ENCODE measurements around the gene SCN3B.

SCN3B gene

GRCh38 chr11:123590296-123590912 is 64.0 kb downstream of the SCN3B start:
- no peak overlapping the region for H2BK120ac ChIP-seq (ENCODE audit: insufficient read depth, low read length, poor library complexity)
- no peak overlapping the region for H3K9ac ChIP-seq (ENCODE audit: low read length)
- no peak overlapping the region for H4K12ac ChIP-seq (ENCODE audit: low read depth, low read length)
- no peaks in the 10 kb centered on the region for H3K36me3 ChIP-seq (ENCODE audit: control insufficient read depth in 1 of 2, insufficient read depth in 2 of 2, low read length in 2 of 2)
- H3K79me1 ChIP-seq (ENCODE audit: low read length): no peaks in the 10 kb centered on the region
- H3K27me3 ChIP-seq (ENCODE audit: insufficient read depth, low read length): no peaks in the 10 kb centered on the region
- H3K4ac ChIP-seq (ENCODE audit: low read depth, low read length): no peak overlapping the region
- no peak overlapping the region for H2AFZ ChIP-seq (ENCODE audit: insufficient read depth, low read length, poor library complexity)
- no peak overlapping the region for H2AK5ac ChIP-seq (ENCODE audit: low read length)
- H3K27ac ChIP-seq (ENCODE audit: low read depth, low read length): no peak overlapping the region
- H2BK12ac ChIP-seq (ENCODE audit: low read length): no peak overlapping the region
- H3K18ac ChIP-seq (ENCODE audit: low read length): no peak overlapping the region
- H3K4me2 ChIP-seq (ENCODE audit: low read length): no peak overlapping the region
- no peak overlapping the region for H3K14ac ChIP-seq (ENCODE audit: low read length)
- no peak overlapping the region for H3K23ac ChIP-seq (ENCODE audit: low read length)
- no peak overlapping the region for H3K4me3 ChIP-seq (ENCODE audit: low read depth, low read length)
- no peak overlapping the region for H4K8ac ChIP-seq (ENCODE audit: low read depth, low read length)
- peaks cover 9 to 11% of the 10 kb centered on the region in 2 experiments for H3K4me1 ChIP-seq (ENCODE audit: control insufficient read depth in 1 of 2, insufficient read depth in 2 of 2, low read length in 2 of 2)
- no peak overlapping the region for H4K91ac ChIP-seq (ENCODE audit: low read depth, low read length)
- no peaks in the 10 kb centered on the region for H3K79me2 ChIP-seq (ENCODE audit: control insufficient read depth, insufficient read depth, low read length, poor library complexity)
- H3K9me3 ChIP-seq (ENCODE audit: insufficient read depth, low read depth, low read length): no peaks in the 10 kb centered on the region
- no peak overlapping the region for H2BK5ac ChIP-seq (ENCODE audit: low read depth, low read length, poor library complexity)
- DNase-seq: no peak
- no CpG with 5 or more reads among the region's 11 CpGs for WGBS (ENCODE audit: extremely low coverage, insufficient coverage, insufficient read length)

GRCh38 chr11:123588864-123589262 is 65.6 kb downstream of the SCN3B start:
- no CpG with 5 or more reads among the region's 5 CpGs for WGBS (ENCODE audit: extremely low coverage, insufficient coverage, insufficient read length)
- no peak for DNase-seq

GRCh38 chr11:123588117-123588863 is 66.1 kb downstream of the SCN3B start:
- Histone ChIP-seq H4K12ac (ENCODE audit: low read depth, low read length) (no peak overlapping the region), H3K18ac (ENCODE audit: low read length) (no peak overlapping the region), H3K4me3 (ENCODE audit: low read depth, low read length) (no peak overlapping the region), H4K91ac (ENCODE audit: low read depth, low read length) (no peak overlapping the region), H3K9me3 (ENCODE audit: insufficient read depth, low read depth, low read length) (no peaks in the 10 kb centered on the region), H3K14ac (ENCODE audit: low read length) (no peak overlapping the region), H3K79me1 (ENCODE audit: low read length) (no peaks in the 10 kb centered on the region), H3K27ac (ENCODE audit: low read depth, low read length) (no peak overlapping the region), H3K4ac (ENCODE audit: low read depth, low read length) (no peak overlapping the region), H3K23ac (ENCODE audit: low read length) (no peak overlapping the region), H3K79me2 (ENCODE audit: control insufficient read depth, insufficient read depth, low read length, poor library complexity) (no peaks in the 10 kb centered on the region), H4K8ac (ENCODE audit: low read depth, low read length) (no peak overlapping the region), H2BK12ac (ENCODE audit: low read length) (no peak overlapping the region), H3K36me3 (ENCODE audit: control insufficient read depth in 1 of 2, insufficient read depth in 2 of 2, low read length in 2 of 2) (no peaks in the 10 kb centered on the region), H2BK5ac (ENCODE audit: low read depth, low read length, poor library complexity) (no peak overlapping the region), H3K4me1 (ENCODE audit: control insufficient read depth in 1 of 2, insufficient read depth in 2 of 2, low read length in 2 of 2) (peaks cover 9 to 11% of the 10 kb centered on the region in 2 experiments), H3K9ac (ENCODE audit: low read length) (no peak overlapping the region), H2AFZ (ENCODE audit: insufficient read depth, low read length, poor library complexity) (no peak overlapping the region), H3K4me2 (ENCODE audit: low read length) (no peak overlapping the region), H2BK120ac (ENCODE audit: insufficient read depth, low read length, poor library complexity) (no peak overlapping the region), H2AK5ac (ENCODE audit: low read length) (no peak overlapping the region), H3K27me3 (ENCODE audit: insufficient read depth, low read length) (no peaks in the 10 kb centered on the region)
- WGBS (ENCODE audit: extremely low coverage, insufficient coverage, insufficient read length): no CpG with 5 or more reads among the region's 14 CpGs
- no peak for DNase-seq

More at GRCh38 chr11:123588864-123589262, 65.6 kb downstream of the SCN3B start:
- no peak overlapping the region for H3K27ac ChIP-seq (ENCODE audit: low read depth, low read length)
- H3K4me2 ChIP-seq (ENCODE audit: low read length): no peak overlapping the region
- no peak overlapping the region for H3K23ac ChIP-seq (ENCODE audit: low read length)
- H2AFZ ChIP-seq (ENCODE audit: insufficient read depth, low read length, poor library complexity): no peak overlapping the region
- no peak overlapping the region for H3K9ac ChIP-seq (ENCODE audit: low read length)
- no peaks in the 10 kb centered on the region for H3K79me2 ChIP-seq (ENCODE audit: control insufficient read depth, insufficient read depth, low read length, poor library complexity)
- no peak overlapping the region for H2BK5ac ChIP-seq (ENCODE audit: low read depth, low read length, poor library complexity)
- H3K4me1 ChIP-seq (ENCODE audit: control insufficient read depth in 1 of 2, insufficient read depth in 2 of 2, low read length in 2 of 2): peaks cover 9 to 11% of the 10 kb centered on the region in 2 experiments
- no peak overlapping the region for H3K18ac ChIP-seq (ENCODE audit: low read length)
- no peak overlapping the region for H3K14ac ChIP-seq (ENCODE audit: low read length)
- no peak overlapping the region for H4K8ac ChIP-seq (ENCODE audit: low read depth, low read length)
- no peaks in the 10 kb centered on the region for H3K27me3 ChIP-seq (ENCODE audit: insufficient read depth, low read length)
- no peak overlapping the region for H3K4ac ChIP-seq (ENCODE audit: low read depth, low read length)
- no peaks in the 10 kb centered on the region for H3K36me3 ChIP-seq (ENCODE audit: control insufficient read depth in 1 of 2, insufficient read depth in 2 of 2, low read length in 2 of 2)
- no peak overlapping the region for H2BK120ac ChIP-seq (ENCODE audit: insufficient read depth, low read length, poor library complexity)
- H2BK12ac ChIP-seq (ENCODE audit: low read length): no peak overlapping the region
- no peaks in the 10 kb centered on the region for H3K79me1 ChIP-seq (ENCODE audit: low read length)
- no peak overlapping the region for H4K12ac ChIP-seq (ENCODE audit: low read depth, low read length)
- H2AK5ac ChIP-seq (ENCODE audit: low read length): no peak overlapping the region
- H3K4me3 ChIP-seq (ENCODE audit: low read depth, low read length): no peak overlapping the region
- no peak overlapping the region for H4K91ac ChIP-seq (ENCODE audit: low read depth, low read length)
- H3K9me3 ChIP-seq (ENCODE audit: insufficient read depth, low read depth, low read length): no peaks in the 10 kb centered on the region

GRCh38 chr11:123587559-123587958 is 66.9 kb downstream of the SCN3B start:
- no peak overlapping the region for H3K4ac ChIP-seq (ENCODE audit: low read depth, low read length)
- H3K4me1 ChIP-seq (ENCODE audit: control insufficient read depth in 1 of 2, insufficient read depth in 2 of 2, low read length in 2 of 2): peaks cover 9 to 11% of the 10 kb centered on the region in 2 experiments
- H4K8ac ChIP-seq (ENCODE audit: low read depth, low read length): no peak overlapping the region
- no peak overlapping the region for H3K4me3 ChIP-seq (ENCODE audit: low read depth, low read length)
- no peak overlapping the region for H4K12ac ChIP-seq (ENCODE audit: low read depth, low read length)
- H3K79me2 ChIP-seq (ENCODE audit: control insufficient read depth, insufficient read depth, low read length, poor library complexity): no peaks in the 10 kb centered on the region
- H3K18ac ChIP-seq (ENCODE audit: low read length): no peak overlapping the region
- no peak overlapping the region for H3K4me2 ChIP-seq (ENCODE audit: low read length)
- no peak overlapping the region for H2AK5ac ChIP-seq (ENCODE audit: low read length)
- H2BK12ac ChIP-seq (ENCODE audit: low read length): no peak overlapping the region
- H3K9me3 ChIP-seq (ENCODE audit: insufficient read depth, low read depth, low read length): peaks cover 3% of the 10 kb centered on the region
- H3K23ac ChIP-seq (ENCODE audit: low read length): no peak overlapping the region
- no peak overlapping the region for H3K9ac ChIP-seq (ENCODE audit: low read length)
- no CpG with 5 or more reads among the region's 6 CpGs for WGBS (ENCODE audit: extremely low coverage, insufficient coverage, insufficient read length)
- no peak overlapping the region for H4K91ac ChIP-seq (ENCODE audit: low read depth, low read length)
- no peak overlapping the region for H3K14ac ChIP-seq (ENCODE audit: low read length)
- no peak for DNase-seq
- H2AFZ ChIP-seq (ENCODE audit: insufficient read depth, low read length, poor library complexity): no peak overlapping the region
- no peak overlapping the region for H3K27ac ChIP-seq (ENCODE audit: low read depth, low read length)
- no peaks in the 10 kb centered on the region for H3K79me1 ChIP-seq (ENCODE audit: low read length)
- no peak overlapping the region for H2BK120ac ChIP-seq (ENCODE audit: insufficient read depth, low read length, poor library complexity)
- H3K36me3 ChIP-seq (ENCODE audit: control insufficient read depth in 1 of 2, insufficient read depth in 2 of 2, low read length in 2 of 2): no peaks in the 10 kb centered on the region
- no peak overlapping the region for H2BK5ac ChIP-seq (ENCODE audit: low read depth, low read length, poor library complexity)
- no peaks in the 10 kb centered on the region for H3K27me3 ChIP-seq (ENCODE audit: insufficient read depth, low read length)

Measured in trophoblast cell (in vitro differentiated cells and primary cell).